SK-N-SH treated with all-trans-retinoic acid at 6 μM for 48 hours (cell line): ENCODE measurements around the gene ALOX12B.
A peak's percentile ranks its signal among the peaks of the same experiment; 100 is the strongest.

Experiments used
- ATAC-seq: fragments of 200-7000 bp; cut with Tn5 transposase; 3 replicates; pipeline ENCODE4 v1.9.1; 2020; ENCODE audit warnings: mild to moderate bottlenecking, moderate library complexity
- ARNTL ChIP-seq: fragments of 450-650 bp; formaldehyde crosslinking; IDR thresholded peaks from 2 replicates; pipeline ENCODE4 v1.5.0; 2020; ENCODE audit warnings: low read depth, mild to moderate bottlenecking, moderate library complexity, borderline replicate concordance
- BACH2 ChIP-seq: fragments of 250-450 bp; sonication (Bioruptor Pico); IDR thresholded peaks from 2 replicates; pipeline ENCODE4 v1.9.0; 2021; ENCODE audit warnings: mild to moderate bottlenecking, borderline replicate concordance
- CREB5 ChIP-seq: fragments of 250-450 bp; sonication (Bioruptor Pico); IDR thresholded peaks from 2 replicates; pipeline ENCODE4 v1.5.1; 2020; ENCODE audit warnings: low read depth, mild to moderate bottlenecking, moderate library complexity
- CSDC2 ChIP-seq: fragments of 250-450 bp; sonication (Bioruptor Pico); IDR thresholded peaks from 2 replicates; pipeline ENCODE4 v1.5.0; 2020; ENCODE audit warnings: mild to moderate bottlenecking, moderate library complexity
- CSRNP3 ChIP-seq: fragments of 250-450 bp; sonication (Bioruptor Pico); IDR thresholded peaks from 2 replicates; pipeline ENCODE4 v1.5.1; 2021; ENCODE audit warnings: mild to moderate bottlenecking, moderate library complexity
- ESRRG ChIP-seq: fragments of 250-450 bp; sonication (Bioruptor Pico); IDR thresholded peaks from 2 replicates; pipeline ENCODE4 v1.6.1; 2021; ENCODE audit warnings: mild to moderate bottlenecking
- GLIS3 ChIP-seq: fragments of 250-450 bp; sonication (Bioruptor Pico); IDR thresholded peaks from 2 replicates; pipeline ENCODE4 v1.5.0; 2020; ENCODE audit warnings: mild to moderate bottlenecking, moderate library complexity
- ISL1 ChIP-seq: fragments of 250-450 bp; sonication (Bioruptor Pico); IDR thresholded peaks from 2 replicates; pipeline ENCODE4 v2.1.2; 2022; ENCODE audit warnings: mild to moderate bottlenecking, moderate library complexity
- OSR1 ChIP-seq: fragments of 250-450 bp; sonication (Bioruptor Pico); IDR thresholded peaks from 2 replicates; pipeline ENCODE4 v1.8.0; 2022; ENCODE audit warnings: moderate library complexity, mild to moderate bottlenecking, inconsistent platforms
- PATZ1 ChIP-seq: fragments of 250-450 bp; sonication (Bioruptor Pico); IDR thresholded peaks from 2 replicates; pipeline ENCODE4 v1.8.0; 2020; ENCODE audit warnings: mild to moderate bottlenecking, moderate library complexity, borderline replicate concordance
- POU6F1 ChIP-seq: fragments of 250-450 bp; sonication (Bioruptor Pico); IDR thresholded peaks from 2 replicates; pipeline ENCODE4 v1.8.0; 2021; ENCODE audit warnings: low read depth, mild to moderate bottlenecking, moderate library complexity, borderline replicate concordance
- PPARA ChIP-seq: fragments of 250-450 bp; sonication (Bioruptor Pico); IDR thresholded peaks from 2 replicates; pipeline ENCODE4 v1.5.0; 2020; ENCODE audit warnings: mild to moderate bottlenecking, borderline replicate concordance
- RARB ChIP-seq: fragments of 250-450 bp; sonication (Bioruptor Pico); IDR thresholded peaks from 2 replicates; pipeline ENCODE4 v1.8.0; 2021; ENCODE audit warnings: mild to moderate bottlenecking, moderate library complexity
- SNAI2 ChIP-seq: fragments of 250-450 bp; sonication (Bioruptor Pico); IDR thresholded peaks from 2 replicates; pipeline ENCODE4 v1.5.0; 2020; ENCODE audit warnings: mild to moderate bottlenecking, moderate library complexity
- TOX ChIP-seq: fragments of 250-450 bp; sonication (Bioruptor Pico); IDR thresholded peaks from 2 replicates; pipeline ENCODE4 v1.8.0; 2021; ENCODE audit warnings: mild to moderate bottlenecking, moderate library complexity, borderline replicate concordance
- ZC3H10 ChIP-seq: fragments of 250-450 bp; sonication (Bioruptor Pico); IDR thresholded peaks from 2 replicates; pipeline ENCODE4 v1.5.1; 2021; ENCODE audit warnings: mild to moderate bottlenecking, moderate library complexity
- ZFP3 ChIP-seq: fragments of 250-450 bp; sonication (Bioruptor Pico); IDR thresholded peaks from 2 replicates; pipeline ENCODE4 v1.5.0; 2020; ENCODE audit warnings: mild to moderate bottlenecking, moderate library complexity
- ZFP30 ChIP-seq: fragments of 450-650 bp; formaldehyde crosslinking; IDR thresholded peaks from 2 replicates; pipeline ENCODE4 v1.5.0; 2022; ENCODE audit warnings: mild to moderate bottlenecking, moderate library complexity
- ZNF565 ChIP-seq: fragments of 450-650 bp; formaldehyde crosslinking; conservative IDR thresholded peaks from 2 replicates; pipeline ENCODE4 v1.5.0; 2020; ENCODE audit warnings: low read depth, mild to moderate bottlenecking, moderate library complexity
- ZNF70 ChIP-seq: fragments of 450-650 bp; formaldehyde crosslinking; IDR thresholded peaks from 2 replicates; pipeline ENCODE4 v1.5.0; 2020; ENCODE audit warnings: mild to moderate bottlenecking, moderate library complexity
- ZNF8 ChIP-seq: fragments of 450-650 bp; formaldehyde crosslinking; IDR thresholded peaks from 2 replicates; pipeline ENCODE4 v1.5.0; 2020; ENCODE audit warnings: mild to moderate bottlenecking, moderate library complexity

Gene ALOX12B

GRCh38 chr17:8060274-8060673 is 27.2 kb downstream of the ALOX12B start:
- TF ChIP-seq ZC3H10 (CRISPR knock-in tag) (no peak), CSRNP3 (CRISPR knock-in tag) (no peak), TOX (CRISPR knock-in tag) (no peak), PPARA (CRISPR knock-in tag) (no peak), PATZ1 (no peak), ZNF70 (no peak), BACH2 (CRISPR knock-in tag) (no peak), ZNF565 (CRISPR knock-in tag) (no peak), ZNF8 (CRISPR knock-in tag) (no peak), POU6F1 (CRISPR knock-in tag) (no peak), CREB5 (no peak), SNAI2 (CRISPR knock-in tag) (no peak), ISL1 (CRISPR knock-in tag) (no peak), ESRRG (no peak), ZFP30 (no peak), ARNTL (no peak), GLIS3 (CRISPR knock-in tag) (no peak)
- peak; percentile 73 for ATAC-seq

GRCh38 chr17:8059131-8059530 is 28.4 kb downstream of the ALOX12B start:
- no peak for ATAC-seq
- no peak for TF ChIP-seq CREB5
- TF ChIP-seq ISL1 (CRISPR knock-in tag), result no peak
- no peak for TF ChIP-seq OSR1 (CRISPR knock-in tag)

- TF ChIP-seq CSDC2, result no peak
- no peak for TF ChIP-seq POU6F1 (CRISPR knock-in tag)
- no peak for TF ChIP-seq ZFP3
- no peak for TF ChIP-seq ZC3H10 (CRISPR knock-in tag)
- no peak for TF ChIP-seq ZNF565 (CRISPR knock-in tag)
- TF ChIP-seq BACH2 (CRISPR knock-in tag), result no peak
- ATAC-seq, result peak; percentile 93
These were observed 29.8 kb downstream of the ALOX12B start for GRCh38 chr17:8057691-8058114.

- ATAC-seq, result no peak; the same call in 2 of the 3 replicates
- TF ChIP-seq TOX (CRISPR knock-in tag) (no peak), OSR1 (CRISPR knock-in tag) (no peak), ISL1 (CRISPR knock-in tag) (no peak), ZC3H10 (CRISPR knock-in tag) (no peak), ZNF565 (CRISPR knock-in tag) (no peak), RARB (no peak), ZNF8 (CRISPR knock-in tag) (no peak), ZFP3 (no peak), GLIS3 (CRISPR knock-in tag) (no peak), ARNTL (no peak), CSRNP3 (CRISPR knock-in tag) (no peak), SNAI2 (CRISPR knock-in tag) (no peak), ZNF70 (no peak), POU6F1 (CRISPR knock-in tag) (no peak), ESRRG (no peak)
These were observed 30.4 kb downstream of the ALOX12B start for GRCh38 chr17:8056976-8057625.
